NAMALWA (cell line): Measurements from ENCODE around the gene STK36.

Source experiments
- DNase-seq: peaks from one replicate; pipeline ENCODE4 v3.0.0-alpha.2; 2015; ENCODE audit warnings: low spot score

The STK36 gene

DNA sequence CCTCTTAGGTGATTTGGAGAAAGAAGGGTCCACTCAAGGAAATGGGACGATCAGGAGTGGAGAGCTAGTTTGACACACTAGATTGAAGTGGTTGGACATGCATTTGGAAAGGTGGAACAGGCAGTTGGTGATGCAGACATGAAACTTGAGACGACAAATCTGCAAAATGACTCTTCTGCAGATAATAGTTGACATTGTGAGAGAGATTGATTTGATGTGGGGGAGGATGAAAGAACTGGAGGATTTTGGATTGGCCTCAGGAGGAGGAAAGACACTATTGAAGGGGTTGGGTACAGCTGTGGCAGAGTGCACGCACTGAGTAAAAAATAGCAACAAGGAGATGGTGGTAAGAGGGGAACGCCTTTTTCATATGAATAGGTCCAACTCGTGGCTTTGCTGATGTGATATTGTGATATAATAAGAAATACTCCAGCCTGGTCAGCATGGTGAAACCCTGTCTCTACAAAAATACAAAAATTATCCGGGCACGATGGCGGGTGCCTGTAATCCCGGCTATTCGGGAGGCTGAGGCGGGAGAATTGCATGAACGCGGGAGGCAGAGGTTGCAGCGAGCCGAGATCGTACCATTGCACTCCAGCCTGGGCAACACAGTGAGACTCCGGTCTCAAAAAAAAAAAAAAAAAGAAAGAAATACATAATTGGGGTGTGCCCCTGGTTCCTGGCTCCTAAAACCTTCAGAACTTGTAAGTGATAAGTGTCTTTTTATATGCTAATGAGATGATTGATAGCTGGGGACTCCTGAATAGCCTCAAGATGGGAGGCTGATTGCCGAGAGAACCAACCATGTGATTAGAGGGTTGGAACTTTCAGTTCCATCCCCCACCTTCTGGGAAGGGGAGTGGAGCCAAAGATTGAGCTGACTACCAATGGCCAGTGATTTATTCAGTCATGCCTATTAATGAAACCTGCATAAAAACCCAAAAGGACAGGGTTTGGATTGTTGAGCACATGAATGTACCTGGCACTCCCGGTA is 48.5 kb downstream of the STK36 start:
- no peak for DNase-seq

DNA sequence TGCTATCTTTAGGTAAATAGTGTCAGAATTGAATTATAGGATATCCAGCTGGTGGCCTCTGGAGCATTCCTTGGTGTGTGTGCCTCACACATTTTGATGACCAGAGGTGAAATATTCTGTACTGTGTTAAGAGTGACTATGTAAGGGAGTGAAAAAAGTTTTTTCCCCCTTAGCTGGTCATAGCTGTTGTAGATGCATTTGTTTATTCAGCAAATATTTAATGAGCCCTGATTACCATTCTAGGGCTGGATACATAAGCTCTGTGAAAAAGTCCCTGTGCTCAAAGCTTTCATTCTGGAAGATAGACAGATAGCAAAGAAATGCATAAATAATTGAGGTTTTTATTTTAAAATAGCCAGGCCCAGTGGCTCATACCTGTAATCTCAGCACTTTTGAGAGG is 49.6 kb downstream of the STK36 start:
- no peak for DNase-seq

DNA sequence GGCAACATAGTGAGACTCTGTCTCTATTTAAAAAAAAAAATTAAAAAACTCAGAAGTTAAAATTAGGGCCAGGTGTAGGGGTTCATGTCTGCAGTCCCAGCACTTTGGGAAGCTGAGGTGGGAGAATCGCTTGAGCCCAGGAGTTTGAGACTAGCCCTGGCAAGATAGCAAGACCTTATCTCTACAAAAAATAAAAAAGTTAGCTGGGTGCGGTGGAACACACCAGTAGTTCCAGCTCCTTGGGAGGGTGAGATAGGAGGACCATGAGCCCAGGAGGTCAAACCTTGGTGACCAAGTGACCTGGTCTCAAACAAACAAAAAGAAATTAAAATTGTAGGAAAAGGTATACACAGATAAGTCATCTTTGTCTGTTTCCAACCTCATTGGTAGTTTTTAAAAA is 50.0 kb downstream of the STK36 start:
- DNase-seq = no peak

DNA sequence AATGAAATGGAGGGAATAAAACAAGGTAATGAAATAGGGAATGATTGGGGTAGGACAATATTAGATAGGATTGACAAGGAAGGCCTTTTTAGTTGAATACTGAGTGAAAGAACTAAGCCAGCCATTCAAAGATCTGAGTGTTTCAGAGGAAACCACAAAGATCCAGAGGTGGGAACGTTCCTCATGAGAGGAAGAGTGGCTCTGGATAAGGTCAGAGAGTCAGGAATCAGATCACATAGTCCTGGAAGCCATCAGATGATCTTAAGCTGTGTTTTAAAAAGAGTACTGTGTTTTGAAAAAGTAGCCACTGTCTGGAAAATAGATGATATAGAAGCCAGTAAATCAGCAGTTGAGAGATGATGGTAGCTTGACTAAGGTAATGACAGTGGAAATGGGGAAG is 50.5 kb downstream of the STK36 start:
- no peak for DNase-seq

DNA sequence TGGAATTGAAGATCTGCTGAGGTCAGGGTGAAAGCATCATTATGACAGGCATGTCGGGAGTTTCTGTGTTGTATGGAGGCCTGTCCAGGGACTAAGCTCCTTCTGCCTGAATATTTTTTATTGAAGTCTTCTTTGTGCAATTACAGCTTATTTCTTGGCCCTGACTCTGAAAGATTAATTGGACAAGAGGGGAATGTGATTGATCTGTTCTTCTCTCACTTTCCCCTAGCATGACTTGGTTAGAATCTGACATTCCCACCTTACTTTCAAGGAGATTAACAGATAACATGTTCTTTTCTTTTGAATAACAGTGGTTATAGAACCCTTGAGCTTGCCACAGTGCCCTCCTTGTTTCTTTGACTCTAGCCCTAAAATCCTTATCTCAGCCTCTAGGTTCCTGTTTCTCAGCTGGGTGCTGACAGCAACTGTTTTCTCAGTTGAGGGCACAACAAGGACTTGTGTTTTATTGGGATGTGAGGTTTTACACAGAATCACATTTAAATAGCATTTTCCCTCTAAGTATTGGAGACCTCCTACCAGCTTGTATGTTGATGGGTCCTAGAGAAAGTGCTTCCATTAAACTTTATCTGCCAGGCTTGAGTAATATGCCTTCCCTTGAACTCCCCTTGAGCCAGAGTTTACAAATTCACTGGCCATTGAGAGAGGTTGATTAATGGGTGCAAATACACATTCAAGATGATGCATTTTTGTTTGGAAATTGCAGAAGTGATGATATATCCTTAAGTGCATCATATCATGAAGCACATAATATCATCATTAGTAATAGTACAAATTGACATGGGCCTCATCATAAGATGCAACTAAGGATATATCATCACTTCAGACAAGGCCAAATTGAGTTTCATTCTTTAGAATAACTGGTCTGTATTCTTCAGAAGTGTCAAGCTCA is 51.2 kb downstream of the STK36 start:
- no peak for DNase-seq

DNA sequence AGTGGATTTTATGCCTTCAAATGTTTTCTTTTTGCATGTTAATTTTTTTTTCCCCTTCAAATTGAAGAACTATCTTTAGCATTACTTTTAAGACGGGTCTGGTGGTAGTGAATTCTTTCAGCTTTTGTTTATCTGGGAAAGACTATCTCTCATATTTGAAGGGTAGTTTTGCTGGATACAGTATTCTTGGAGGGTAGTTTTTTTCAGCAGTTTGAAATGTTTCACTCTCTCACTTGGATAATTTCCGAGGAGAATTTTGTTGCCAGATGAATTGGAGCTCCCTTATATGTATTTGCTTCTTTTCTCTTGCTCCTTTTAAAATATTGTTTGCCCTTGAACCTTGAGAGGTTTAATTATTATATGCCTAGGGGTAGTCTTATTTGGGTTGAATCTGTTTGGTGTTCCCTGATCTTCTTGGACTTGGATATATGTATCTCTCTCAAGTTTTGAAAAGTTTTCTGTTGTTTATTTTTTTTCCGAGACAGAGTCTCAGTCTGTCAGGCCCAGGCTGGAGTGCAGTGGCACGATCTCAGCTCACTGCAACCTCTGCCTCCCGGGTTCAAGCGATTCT is 54.2 kb downstream of the STK36 start:
- DNase-seq = no peak

DNA sequence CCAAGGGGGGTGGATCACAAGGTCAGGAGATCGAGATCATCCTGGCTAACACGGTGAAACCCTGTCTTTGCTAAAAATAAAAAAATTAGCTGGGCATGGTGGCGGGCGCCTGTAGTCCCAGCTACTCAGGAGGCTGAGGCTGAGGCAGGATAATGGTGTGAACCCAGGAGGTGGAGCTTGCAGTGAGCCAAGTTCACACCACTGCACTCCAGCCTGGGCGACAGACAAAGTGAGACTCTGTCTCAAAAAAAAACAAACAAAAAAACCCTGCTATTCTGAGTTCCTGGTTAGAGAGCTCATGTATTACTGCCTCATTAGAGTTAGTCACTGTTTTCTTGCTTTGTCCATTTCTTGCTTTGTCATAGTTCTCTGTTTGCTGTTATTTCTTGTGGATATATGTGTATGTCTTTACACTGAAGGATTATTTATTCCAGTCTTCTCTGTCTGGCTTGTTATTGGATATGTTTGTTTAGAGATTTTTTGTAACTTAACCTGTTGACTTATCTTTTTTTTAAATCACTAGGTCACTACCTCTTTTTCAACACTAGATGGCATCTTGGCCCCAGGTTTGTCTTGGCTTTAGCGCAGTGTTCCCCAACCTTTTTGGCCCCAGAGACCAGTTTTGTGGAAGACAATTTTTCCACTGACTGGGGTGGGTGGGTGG is 55.7 kb downstream of the STK36 start:
- DNase-seq = peak; percentile 66

DNA sequence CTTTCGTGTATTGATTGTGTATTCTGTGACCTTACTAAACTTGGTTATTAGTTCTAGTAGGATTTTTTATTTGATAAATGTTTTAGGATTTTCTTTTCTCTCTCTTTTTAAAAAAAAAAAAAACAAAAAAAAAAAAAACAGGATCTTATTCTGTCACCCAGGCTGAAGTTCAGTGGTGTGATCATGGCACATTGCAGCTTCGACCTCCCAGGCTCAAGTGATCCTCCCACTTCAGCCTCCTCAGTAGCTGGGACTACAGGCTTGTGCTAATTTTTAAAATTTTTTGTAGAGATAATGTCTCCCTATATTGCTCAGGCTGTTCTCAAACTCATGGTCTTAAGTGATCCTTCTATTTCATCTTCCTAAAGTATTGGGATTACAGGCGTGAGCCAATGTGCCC is 57.8 kb downstream of the STK36 start:
- no peak for DNase-seq

DNA sequence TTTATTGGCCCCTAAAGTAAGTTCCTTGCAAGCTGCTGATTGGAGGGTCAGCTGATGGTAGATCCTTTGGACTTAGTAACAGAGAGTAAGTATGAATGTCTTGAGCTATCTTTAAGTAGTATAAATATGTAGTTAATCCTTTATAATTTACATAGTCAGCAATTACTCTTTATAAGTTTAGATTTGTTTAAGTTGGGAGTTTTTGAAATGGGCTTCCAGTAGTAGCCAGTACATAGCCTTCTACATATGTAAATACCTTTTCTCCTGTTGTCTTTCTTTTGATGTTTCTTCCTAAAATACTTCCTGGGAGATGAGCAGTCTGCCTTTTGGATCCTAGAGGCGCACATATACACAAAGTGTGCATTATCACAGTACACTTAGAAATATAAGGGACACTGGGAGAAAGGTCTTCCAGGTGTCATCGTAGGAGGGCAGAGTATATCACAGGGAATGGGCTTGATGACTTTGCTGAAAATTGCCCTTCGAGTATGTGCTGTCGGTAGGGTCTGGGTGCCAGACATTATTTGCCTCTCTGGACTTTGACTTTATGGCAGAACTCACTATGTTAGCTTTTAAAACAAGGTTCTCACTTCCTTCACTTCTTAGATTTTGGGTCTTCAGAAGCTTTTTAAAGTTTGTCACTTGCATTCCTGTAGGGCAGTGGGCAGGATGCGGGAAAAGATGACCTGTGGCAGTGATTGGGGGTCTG is 60.3 kb downstream of the STK36 start:
- no peak for DNase-seq

DNA sequence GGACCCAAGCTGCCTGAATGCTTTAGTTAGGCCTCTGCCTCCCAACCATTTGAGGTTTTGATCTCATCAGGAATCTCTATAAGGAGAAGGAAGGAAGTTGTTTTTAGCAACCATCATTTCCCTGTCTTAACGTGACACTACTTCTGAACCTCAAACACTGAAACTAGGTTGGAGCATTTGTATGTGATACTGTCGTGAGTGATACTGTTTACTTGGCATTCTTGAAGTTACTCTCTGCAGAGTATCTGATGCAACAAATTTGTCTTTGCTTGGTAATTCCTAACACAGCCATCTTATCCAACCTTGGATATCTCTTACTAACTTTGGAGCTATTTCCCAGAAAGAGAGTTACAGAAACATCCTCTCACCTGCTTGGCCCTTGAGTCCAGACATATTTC is 60.9 kb downstream of the STK36 start:
- no peak for DNase-seq

DNA sequence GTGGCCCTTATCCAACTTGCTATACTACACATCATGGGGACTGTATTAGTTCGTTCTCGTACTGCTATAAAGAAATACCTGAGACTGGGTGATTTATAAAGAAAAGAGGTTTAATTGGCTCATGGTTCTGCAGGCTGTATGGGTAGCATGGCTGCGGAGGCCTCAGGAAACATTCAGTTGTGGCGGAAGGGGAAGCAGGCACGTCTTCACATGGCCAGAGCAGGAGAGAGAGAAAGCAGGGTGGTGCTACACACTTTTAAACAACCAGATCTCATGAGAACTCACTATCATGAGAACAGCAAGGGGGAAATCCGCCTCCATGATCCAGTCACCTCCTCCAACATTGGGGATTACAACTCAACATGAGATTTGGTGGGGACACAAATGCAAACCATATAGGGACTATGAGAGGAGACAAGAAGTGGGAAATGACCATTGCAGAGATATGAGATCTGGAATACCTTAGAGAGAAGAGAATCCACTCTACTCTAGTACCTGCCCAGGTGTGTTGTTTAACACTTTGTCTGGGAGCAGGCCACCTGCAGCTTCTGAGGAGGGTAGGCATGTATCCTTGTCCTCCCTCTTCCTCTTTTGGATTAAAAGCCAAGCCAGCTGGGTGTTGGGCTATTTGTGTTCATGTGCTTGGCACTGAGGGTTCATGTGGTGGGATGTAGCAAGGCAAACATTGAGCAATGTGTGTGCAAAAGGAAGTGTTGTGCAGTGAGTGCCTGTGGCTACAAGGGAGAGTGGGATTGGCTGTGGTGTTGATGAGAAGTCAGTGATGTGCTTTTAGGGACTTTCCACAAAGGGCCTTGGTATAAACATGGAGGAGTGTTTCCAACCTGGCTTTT is 61.5 kb downstream of the STK36 start:
- DNase-seq = no peak

DNA sequence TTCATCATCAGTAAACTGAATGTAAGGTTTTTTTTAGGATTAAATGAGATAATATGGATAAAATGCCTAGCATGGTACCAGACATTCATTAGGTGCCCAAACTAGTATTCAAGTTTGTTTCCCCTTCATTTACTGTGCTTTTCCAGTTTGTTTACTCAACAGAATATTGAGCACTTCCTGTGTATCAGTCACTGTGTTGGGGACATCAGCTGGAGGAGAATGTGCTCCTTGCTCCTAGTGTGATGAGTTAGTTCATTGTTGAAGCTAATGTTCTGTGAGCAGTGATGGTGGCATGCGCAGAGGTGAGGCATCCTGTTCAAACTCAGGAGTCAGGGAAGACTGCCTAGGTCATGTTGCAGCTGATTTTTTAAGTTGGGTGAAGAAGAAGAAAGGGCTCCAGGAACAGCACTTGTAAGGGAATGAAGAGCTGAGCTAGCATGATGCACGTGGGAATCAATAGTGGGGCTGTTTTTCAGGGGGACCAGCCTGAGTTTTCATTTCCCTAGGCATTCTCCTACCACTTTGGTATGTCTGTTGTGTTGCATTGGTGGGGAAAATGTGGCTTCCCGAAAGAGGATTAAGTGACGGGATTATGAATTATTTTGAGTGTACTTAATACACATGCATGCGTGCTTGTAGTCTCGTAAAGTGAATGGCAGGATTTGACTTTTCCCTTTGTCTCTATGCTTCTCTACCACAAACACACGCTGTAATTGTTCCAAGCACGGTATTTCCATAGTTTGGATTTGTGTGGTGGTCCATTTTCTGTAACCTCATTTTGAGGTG is 62.5 kb downstream of the STK36 start:
- DNase-seq = no peak

DNA sequence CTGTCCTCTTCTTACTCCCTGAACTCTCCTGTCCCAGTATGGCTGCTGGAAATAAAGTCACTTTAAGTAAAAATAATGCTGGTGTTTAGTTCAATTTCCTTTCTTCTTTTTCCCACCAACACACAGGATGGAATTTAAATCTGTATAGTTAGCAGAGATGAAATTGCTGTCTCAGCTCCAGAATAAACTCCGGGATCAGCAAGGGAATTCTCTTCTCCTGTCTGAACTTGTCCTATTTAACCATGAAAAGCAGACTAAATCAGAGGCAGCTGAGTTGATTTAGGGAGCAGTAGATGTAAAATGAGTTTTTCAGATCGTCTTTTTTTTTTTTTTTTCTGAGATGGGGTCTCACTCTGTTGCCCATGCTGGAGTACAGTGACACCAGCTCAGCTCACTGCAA is 64.6 kb downstream of the STK36 start:
- DNase-seq = no peak

DNA sequence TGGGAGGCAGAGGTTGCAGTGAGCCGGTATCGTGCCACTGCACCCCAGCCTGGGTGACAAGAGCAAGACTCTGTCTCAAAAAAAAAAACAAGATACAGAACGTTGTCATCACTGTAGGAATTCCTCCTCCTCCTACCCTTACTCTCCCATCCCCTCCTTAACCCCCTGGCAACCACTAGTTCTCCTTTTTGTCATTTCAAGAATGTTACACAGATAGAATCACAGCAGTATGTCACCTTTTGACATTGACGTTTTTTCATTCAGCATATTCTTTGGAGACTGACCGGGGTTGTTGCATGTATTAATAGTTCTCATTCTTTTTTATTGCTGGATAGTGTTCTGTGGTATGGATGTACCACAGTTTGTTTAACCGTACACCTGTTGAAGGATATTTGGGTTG is 71.2 kb downstream of the STK36 start:
- no peak for DNase-seq

DNA sequence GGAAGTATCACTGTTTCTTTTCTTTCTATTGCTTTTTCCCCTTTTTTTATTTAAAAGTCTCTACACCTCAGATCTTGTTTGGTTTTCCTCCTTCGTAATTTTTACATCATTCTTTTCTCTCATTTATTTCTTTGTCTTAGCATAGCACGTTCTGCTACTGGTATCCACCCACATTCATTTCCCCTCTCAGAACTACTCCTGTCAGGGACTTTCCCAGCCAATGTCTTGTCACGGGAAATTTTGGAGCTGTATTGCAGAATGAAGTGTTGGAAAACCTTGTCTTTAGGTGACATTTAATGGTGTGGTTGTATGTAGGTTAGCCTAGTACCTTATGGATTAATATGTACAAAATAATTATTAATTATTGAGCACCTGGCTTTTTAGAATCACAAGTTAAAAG is 72.7 kb downstream of the STK36 start:
- no peak for DNase-seq

DNA sequence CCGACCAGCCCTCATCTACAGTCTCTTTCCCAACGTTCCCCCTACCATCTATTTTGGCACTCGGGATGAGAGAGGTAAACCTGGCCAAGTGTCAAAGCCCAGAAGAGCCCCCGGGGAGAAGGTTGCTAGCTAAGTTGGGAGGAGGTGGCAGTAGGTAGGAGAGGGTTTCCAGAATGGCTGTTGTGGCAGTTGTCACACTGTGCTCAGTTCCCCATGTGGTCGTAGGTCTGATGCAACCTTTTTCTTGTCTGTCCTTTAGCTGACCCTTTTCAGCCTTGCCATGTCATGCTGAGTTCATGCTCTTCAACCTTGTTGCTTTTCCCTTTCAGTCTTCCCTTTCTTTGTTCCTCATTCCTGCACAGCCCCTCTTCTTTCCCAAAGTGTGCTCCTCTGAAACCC is 73.3 kb downstream of the STK36 start:
- no peak for DNase-seq

DNA sequence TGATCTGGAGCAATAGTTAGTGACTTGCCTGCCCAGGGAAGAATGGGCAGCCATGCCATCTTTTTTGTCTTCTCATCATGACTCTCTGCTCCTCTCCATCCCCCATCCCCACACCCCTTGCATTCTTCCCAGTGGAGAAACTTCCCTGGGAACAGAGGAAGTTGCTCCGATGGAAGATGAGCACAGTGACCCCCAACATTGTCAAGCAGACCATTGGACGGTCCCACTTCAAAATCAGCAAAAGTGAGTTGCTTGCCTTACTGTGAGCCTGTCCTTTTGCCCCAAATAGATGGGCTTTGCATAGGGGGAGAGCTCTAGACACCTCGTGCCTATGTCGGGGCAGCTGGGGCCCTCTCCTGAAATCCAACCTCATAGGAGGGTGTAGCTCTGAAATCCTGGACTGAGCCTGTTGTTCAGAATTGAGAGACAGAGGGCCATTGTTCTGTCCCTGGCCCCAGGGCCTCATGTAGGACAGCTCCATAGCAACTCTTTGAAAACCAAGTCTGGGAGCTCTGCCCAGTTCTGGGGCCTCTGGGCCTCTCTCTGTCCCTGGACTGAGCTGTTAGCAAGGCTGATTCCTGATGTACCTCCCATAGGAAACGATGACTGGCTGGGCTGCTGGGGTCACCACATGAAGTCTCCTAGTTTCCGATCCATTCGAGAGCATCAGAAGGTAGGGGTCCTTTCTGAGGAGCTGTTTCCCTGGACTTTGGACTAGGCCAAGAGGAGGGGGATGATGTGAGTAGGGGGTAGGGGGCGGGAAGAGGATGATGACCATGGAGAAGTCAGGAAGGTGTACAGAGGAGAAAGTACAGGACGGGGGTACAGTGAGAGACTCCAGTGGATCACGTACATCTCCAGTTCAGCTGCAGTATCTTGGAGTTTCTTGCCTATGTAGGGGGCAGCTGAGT is 73.9 kb downstream of the STK36 start:
- DNase-seq = no peak

DNA sequence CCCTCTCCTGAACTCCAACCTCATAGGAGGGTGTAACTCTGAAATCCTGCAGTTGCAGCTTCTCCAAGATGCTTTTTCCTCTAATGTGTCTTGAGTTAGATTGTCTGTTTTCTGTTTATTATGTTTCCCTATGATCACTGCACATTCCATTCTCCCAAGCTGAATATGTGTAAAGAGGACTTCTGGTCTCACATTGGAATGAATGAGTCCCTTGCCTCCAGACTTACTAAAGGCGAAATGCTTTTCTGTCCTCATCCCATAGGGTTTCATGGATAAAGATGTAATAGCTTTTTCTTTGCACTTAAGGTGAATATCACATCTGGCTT is 74.5 kb downstream of the STK36 start:
- no peak for DNase-seq

DNA sequence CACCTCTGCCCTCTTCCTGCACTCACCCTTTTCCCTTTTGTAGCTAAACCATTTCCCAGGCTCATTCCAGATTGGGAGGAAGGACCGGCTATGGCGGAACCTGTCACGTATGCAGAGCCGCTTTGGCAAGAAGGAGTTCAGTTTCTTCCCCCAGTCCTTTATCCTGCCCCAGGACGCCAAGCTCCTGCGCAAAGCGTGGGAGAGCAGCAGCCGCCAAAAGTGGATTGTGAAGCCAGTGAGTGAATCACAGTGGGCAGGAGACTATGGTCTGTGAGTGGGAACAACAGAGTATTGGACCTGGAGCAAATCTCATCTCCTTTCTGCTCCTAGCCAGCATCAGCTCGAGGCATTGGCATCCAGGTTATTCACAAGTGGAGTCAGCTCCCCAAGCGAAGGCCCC is 75.1 kb downstream of the STK36 start:
- DNase-seq = no peak
